ENCODE results near the gene NBAS. TPM values are rescaled to one million over a fixed set of nuclear protein-coding genes. Genes with fewer than 3 reads are reported as not detected.

Gene NBAS
- total and polyA plus RNA-seq, 2 of the 13 experiments (the other 11 are each of a cell fraction or from before 2014, with no cell fraction given), result 33.6 to 58.7 TPM

GRCh38 chr2:15177103-15177502, 384.0 kb downstream of the NBAS start:
- no peak for FAIRE-seq
- POLR2A ChIA-PET, result no interaction called here
- DNase-seq (ENCODE audit: low spot score), result no peak

GRCh38 chr2:15176604-15177003, 384.5 kb downstream of the NBAS start:
- ChIA-PET POLR2A (no interaction called here), CTCF (ENCODE audit: low intra/inter-chr PET ratio, low total read pairs) (no interaction called here)
- no peaks in the 10 kb centered on the region for H4K20me1 ChIP-seq (ENCODE audit: insufficient read depth, low read length)
- H3K27ac ChIP-seq (ENCODE audit: extremely low read length, insufficient read depth, low read length), result no peak overlapping the region
- H3K36me3 ChIP-seq (replicated peaks in 1 of 2; ENCODE audit: control insufficient read depth in 1 of 2, insufficient read depth in 2 of 2, low read length in 2 of 2), result peaks cover 0 to 8% of the 10 kb centered on the region in 2 experiments; a peak in 1 of 5 replicates
- ATAC-seq (no peak), FAIRE-seq (no peak), DNase-seq (ENCODE audit: low spot score) (no peak)
- no peak overlapping the region for H3K9ac ChIP-seq (ENCODE audit: insufficient read depth, low read depth, low read length)
- H3K4me2 ChIP-seq (ENCODE audit: low read depth, low read length), result no peak overlapping the region
- in situ Hi-C loops (cut with HindIII; ENCODE audit: extremely low pct_ligation_motif_present, low pct_unique_long_range_greater_than_20kb), result no loop called here
- no TSS peak for BruUV-seq (replicated peaks)
- H3K79me2 ChIP-seq (ENCODE audit: insufficient read depth, low read length), result no peaks in the 10 kb centered on the region
- intact Hi-C loops (cut with micrococcal nuclease; ENCODE audit: unreplicated experiment), result no loop called here
- H3K4me3 ChIP-seq (replicated peaks in 1 of 3; ENCODE audit: insufficient read depth in 1 of 3, low read depth in 2 of 3, low read length in 3 of 3), result no peak overlapping the region
- TF ChIP-seq KLF13 (CRISPR knock-in tag; IDR thresholded peaks at IDR 0.05), result no peak
- 100% methylated on average over 1 of the region's 1 CpG for WGBS (ENCODE audit: low lambda C conversion rate)
- no peaks in the 10 kb centered on the region for H3K9me3 ChIP-seq (ENCODE audit: low read length)
- H3K27me3 ChIP-seq (ENCODE audit: control insufficient read depth in 1 of 2, insufficient read depth in 2 of 2, low read length in 2 of 2), result no peaks in the 10 kb centered on the region
- H3K4me1 ChIP-seq (ENCODE audit: insufficient read depth, low read length), result peaks cover 38% of the 10 kb centered on the region
- H2AFZ ChIP-seq (ENCODE audit: low read length), result no peak overlapping the region

More at GRCh38 chr2:15177103-15177502, 384.0 kb downstream of the NBAS start:
- intact Hi-C loops (cut with micrococcal nuclease; ENCODE audit: unreplicated experiment) (no loop called here), in situ Hi-C loops (cut with HindIII; ENCODE audit: extremely low pct_ligation_motif_present, low pct_unique_long_range_greater_than_20kb) (no loop called here)
- no peak overlapping the region for H3K4me3 ChIP-seq (replicated peaks in 1 of 3; ENCODE audit: insufficient read depth in 1 of 3, low read depth in 2 of 3, low read length in 3 of 3)
- H3K9ac ChIP-seq (ENCODE audit: insufficient read depth, low read depth, low read length), result no peak overlapping the region
- ATAC-seq, result no peak
- H3K79me2 ChIP-seq (ENCODE audit: insufficient read depth, low read length), result no peaks in the 10 kb centered on the region
- H3K27me3 ChIP-seq (ENCODE audit: control insufficient read depth in 1 of 2, insufficient read depth in 2 of 2, low read length in 2 of 2), result no peaks in the 10 kb centered on the region
- H4K20me1 ChIP-seq (ENCODE audit: insufficient read depth, low read length), result no peaks in the 10 kb centered on the region
- 94% methylated on average over 6 of the region's 6 CpGs for WGBS (ENCODE audit: low lambda C conversion rate)
- H3K4me2 ChIP-seq (ENCODE audit: low read depth, low read length), result no peak overlapping the region
- TF ChIP-seq, protein P1, sequence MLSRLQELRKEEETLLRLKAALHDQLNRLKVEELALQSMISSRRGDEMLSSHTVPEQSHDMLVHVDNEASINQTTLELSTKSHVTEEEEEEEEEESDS (CRISPR knock-in tag; IDR thresholded peaks at IDR 0.05; ENCODE audit: borderline replicate concordance), result no peak
- TF ChIP-seq GABPB1 (CRISPR knock-in tag; IDR thresholded peaks at IDR 0.05) (no peak), TMF1 (CRISPR knock-in tag; IDR thresholded peaks at IDR 0.05; ENCODE audit: low read depth) (no peak), U2AF1 (optimal IDR thresholded peaks at IDR 0.05; ENCODE audit: low read depth, low read length) (no peak), GZF1 (CRISPR knock-in tag; IDR thresholded peaks at IDR 0.05) (no peak), YY1 (IDR thresholded peaks at IDR 0.05; ENCODE audit: insufficient read depth, insufficient replicate concordance, low read depth, low read length) (no peak), ZFP41 (CRISPR knock-in tag; IDR thresholded peaks at IDR 0.05; ENCODE audit: borderline replicate concordance) (no peak), JUND (CRISPR knock-in tag; IDR thresholded peaks at IDR 0.05) (no peak), SRSF9 (IDR thresholded peaks at IDR 0.05; ENCODE audit: borderline replicate concordance, insufficient read depth, low read depth, low read length, poor library complexity, severe bottlenecking) (no peak), FOXK2 (IDR thresholded peaks at IDR 0.05) (no peak)
- peaks cover 33% of the 10 kb centered on the region for H3K4me1 ChIP-seq (ENCODE audit: insufficient read depth, low read length)
- H3K36me3 ChIP-seq (replicated peaks in 1 of 2; ENCODE audit: control insufficient read depth in 1 of 2, insufficient read depth in 2 of 2, low read length in 2 of 2), result peaks cover 0 to 8% of the 10 kb centered on the region in 2 experiments; a peak in 2 of 5 replicates
- BruUV-seq (replicated peaks), result no TSS peak
- no peak overlapping the region for H3K27ac ChIP-seq (ENCODE audit: extremely low read length, insufficient read depth, low read length)
- H3K9me3 ChIP-seq (ENCODE audit: low read length), result no peaks in the 10 kb centered on the region
- CTCF ChIA-PET (ENCODE audit: low intra/inter-chr PET ratio, low total read pairs), result no interaction called here
- no peak overlapping the region for H2AFZ ChIP-seq (ENCODE audit: low read length)

Measured in HepG2 (cell line).